ENCODE data around the gene CCDC13. TPM values are rescaled to one million over a fixed set of nuclear protein-coding genes. Genes with fewer than 3 reads are reported as not detected.

The CCDC13 gene
- total and polyA plus RNA-seq, 4 donors, result 2.7 to 15.0 (median 6.1) TPM

DNA sequence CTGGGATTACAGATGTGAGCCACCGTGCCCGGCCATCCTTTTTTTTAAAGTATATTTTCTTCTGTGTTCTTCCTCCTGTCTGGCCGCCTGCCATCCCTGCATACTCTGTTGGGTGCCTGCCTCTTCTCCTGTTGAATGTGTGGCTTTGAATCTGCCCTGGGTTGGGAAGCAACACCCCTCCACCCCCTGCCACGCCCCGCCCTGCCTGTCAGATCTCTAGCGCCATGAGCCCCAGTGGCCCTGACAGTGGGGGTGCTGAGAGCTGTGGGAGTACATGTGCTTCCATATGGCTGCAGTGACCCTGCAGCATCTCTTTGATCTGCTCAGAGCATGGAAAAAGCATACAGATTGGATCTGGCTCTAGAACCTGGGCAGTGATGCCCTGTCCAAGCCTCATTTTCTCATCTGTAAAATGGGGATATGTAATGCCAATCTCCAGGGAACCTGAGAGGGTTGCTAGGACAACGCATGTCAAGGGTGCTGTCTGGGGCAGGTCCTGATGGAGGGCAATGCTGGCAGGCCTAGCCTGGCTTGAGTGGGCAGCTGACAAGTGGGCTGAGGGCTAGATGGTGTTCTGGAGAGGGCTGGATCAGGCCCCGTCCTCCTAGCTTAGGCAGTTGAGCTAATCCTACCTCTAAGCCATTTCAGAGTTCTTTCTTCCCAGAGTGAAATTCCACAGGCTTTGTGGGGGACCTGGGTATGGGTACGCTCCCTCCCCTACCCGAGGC is 23.9 kb downstream of the CCDC13 start:
- H3K27me3 ChIP-seq (ENCODE audit: control insufficient read depth, insufficient read depth, low read length), result no peaks in the 10 kb centered on the region
- 96% methylated on average over 4 of the region's 10 CpGs for WGBS (ENCODE audit: insufficient coverage)
- no peaks in the 10 kb centered on the region for H3K9me3 ChIP-seq (ENCODE audit: control insufficient read depth, insufficient read depth, low read length)
- no peak overlapping the region for H3K27ac ChIP-seq (ENCODE audit: low read depth, low read length)
- peaks cover 11% of the 10 kb centered on the region for H3K36me3 ChIP-seq (ENCODE audit: control insufficient read depth, insufficient read depth, low read length)
- H3K4me3 ChIP-seq (ENCODE audit: low read depth, low read length), result no peak overlapping the region
- H3K4me1 ChIP-seq (ENCODE audit: control insufficient read depth, insufficient read depth, low read length), result peaks cover 49% of the 10 kb centered on the region
- DNase-seq (ENCODE audit: low read depth in 4 of 6, low spot score in 6 of 6), result no peak

DNA sequence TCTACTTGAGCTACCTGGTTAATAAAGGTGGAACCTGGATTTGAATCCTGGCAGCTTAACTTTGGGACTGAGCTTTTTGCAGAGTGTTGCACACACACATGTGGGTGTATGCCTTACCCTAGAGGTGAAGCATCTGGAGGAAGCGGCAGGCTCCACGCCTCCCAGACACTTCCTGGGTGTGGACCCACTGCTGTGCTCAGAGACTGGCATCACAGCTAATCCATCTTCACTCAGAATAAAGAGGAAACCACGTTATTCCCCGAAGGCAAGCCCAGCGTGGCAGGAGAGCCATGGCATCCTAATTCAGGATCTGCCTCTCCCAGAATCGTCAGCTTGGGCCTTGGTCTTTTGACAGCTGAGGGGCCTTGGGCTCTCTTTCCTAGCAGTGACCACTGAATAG is 25.5 kb downstream of the CCDC13 start:
- H3K27ac ChIP-seq (ENCODE audit: low read depth, low read length), result no peak overlapping the region
- peaks cover 11% of the 10 kb centered on the region for H3K36me3 ChIP-seq (ENCODE audit: control insufficient read depth, insufficient read depth, low read length)
- WGBS (ENCODE audit: insufficient coverage), result 74% methylated on average over 6 of the region's 6 CpGs
- peaks cover 52% of the 10 kb centered on the region for H3K4me1 ChIP-seq (ENCODE audit: control insufficient read depth, insufficient read depth, low read length)
- no peak for DNase-seq (ENCODE audit: low read depth in 4 of 6, low spot score in 6 of 6)
- H3K9me3 ChIP-seq (ENCODE audit: control insufficient read depth, insufficient read depth, low read length), result no peaks in the 10 kb centered on the region
- H3K4me3 ChIP-seq (ENCODE audit: low read depth, low read length), result no peak overlapping the region
- H3K27me3 ChIP-seq (ENCODE audit: control insufficient read depth, insufficient read depth, low read length), result no peaks in the 10 kb centered on the region

DNA sequence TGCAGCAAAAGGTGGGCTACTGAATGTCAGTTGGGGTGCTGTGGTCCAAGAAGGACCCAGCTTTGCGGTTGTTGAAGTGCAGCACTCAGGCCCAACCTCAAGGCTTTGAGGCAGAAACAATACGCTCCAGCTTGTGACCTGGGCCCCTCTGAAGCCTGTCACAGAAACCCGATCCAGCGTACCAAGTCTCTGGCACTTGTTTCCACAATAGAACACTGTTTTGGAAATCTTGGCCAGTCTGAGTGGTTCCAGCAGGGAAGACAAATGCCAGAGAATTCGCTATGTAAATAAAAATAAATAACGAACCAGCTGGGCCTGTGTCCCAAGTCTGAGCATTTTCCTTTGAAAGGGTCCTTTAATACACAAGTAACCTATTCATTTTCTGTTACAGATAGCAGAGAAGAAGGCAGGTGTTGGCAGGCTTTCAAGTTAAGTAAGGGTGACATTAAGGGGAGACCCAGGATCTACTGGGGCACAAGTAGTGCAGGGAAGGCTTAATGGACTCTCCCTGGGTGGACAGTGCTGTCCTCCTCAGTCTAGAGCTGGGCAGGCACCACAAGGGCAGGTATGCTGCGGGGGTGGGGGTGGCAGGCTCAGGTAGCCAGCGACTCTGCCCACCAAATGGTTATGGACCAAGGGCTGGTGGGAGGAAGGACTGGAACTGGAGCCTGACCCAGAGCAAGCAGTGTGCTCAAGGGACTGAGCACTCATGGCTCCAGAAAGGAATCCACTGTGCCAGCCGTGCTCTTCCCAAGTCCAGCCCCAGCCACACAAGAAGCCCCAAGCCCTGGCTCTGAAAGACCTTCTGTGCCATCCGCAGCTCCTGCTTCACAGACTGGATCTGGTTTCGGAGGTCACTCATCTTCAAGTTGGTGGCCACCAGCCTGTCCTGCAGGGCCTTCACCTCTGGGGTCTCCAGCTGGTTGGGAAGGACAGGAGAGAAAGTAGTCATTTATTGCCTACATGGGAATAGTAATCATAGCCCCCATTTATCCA is 26.3 kb downstream of the CCDC13 start:
- peaks cover 50% of the 10 kb centered on the region for H3K4me1 ChIP-seq (ENCODE audit: control insufficient read depth, insufficient read depth, low read length)
- H3K27ac ChIP-seq (ENCODE audit: low read depth, low read length), result peak overlapping the region; percentile 76
- 60% methylated on average over 7 of the region's 11 CpGs for WGBS (ENCODE audit: insufficient coverage)
- peaks cover 7% of the 10 kb centered on the region for H3K36me3 ChIP-seq (ENCODE audit: control insufficient read depth, insufficient read depth, low read length)
- H3K27me3 ChIP-seq (ENCODE audit: control insufficient read depth, insufficient read depth, low read length), result no peaks in the 10 kb centered on the region
- H3K9me3 ChIP-seq (ENCODE audit: control insufficient read depth, insufficient read depth, low read length), result no peaks in the 10 kb centered on the region
- DNase-seq (ENCODE audit: low read depth in 4 of 6, low spot score in 6 of 6), result peak in 2 of 6 donors; percentile 70 to 87
- no peak overlapping the region for H3K4me3 ChIP-seq (ENCODE audit: low read depth, low read length)

DNA sequence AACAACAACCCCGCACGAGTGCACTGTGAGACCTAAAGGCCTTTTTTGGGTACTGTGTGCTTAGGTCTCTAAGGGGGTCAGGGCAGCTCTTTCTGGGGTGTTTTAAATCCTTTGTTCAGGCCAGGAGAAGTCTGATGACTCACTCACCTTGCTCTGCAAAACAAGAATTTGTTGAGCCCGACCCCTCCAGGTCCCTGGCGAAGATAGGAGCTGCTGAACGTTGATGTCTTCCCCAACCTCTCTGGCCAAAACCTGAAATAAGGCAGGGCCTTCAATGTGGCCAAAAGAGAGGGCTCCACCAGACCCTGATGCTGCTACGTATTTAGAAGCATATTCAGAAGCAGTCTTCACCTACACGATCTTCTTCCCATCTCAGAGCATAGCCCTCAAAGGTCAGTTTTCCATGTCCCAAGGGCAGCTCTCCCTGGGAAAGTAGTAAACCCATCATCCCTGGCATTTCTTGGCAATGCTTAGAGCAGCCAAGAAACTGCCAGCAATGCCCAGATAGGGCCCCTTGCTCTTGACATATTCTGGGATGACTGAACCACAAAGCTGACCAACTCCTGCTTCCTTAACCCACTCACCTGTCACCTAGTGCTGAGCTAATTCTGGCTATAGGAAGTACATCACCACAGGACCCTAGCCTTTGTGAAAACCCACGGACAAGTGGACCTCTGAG is 27.1 kb downstream of the CCDC13 start:
- H3K27ac ChIP-seq (ENCODE audit: low read depth, low read length), result peak overlapping the region; percentile 76
- DNase-seq (ENCODE audit: low read depth in 4 of 6, low spot score in 6 of 6), result no peak
- peaks cover 3% of the 10 kb centered on the region for H3K36me3 ChIP-seq (ENCODE audit: control insufficient read depth, insufficient read depth, low read length)
- 72% methylated on average over 6 of the region's 8 CpGs for WGBS (ENCODE audit: insufficient coverage)
- no peaks in the 10 kb centered on the region for H3K9me3 ChIP-seq (ENCODE audit: control insufficient read depth, insufficient read depth, low read length)
- H3K4me1 ChIP-seq (ENCODE audit: control insufficient read depth, insufficient read depth, low read length), result peaks cover 45% of the 10 kb centered on the region
- no peaks in the 10 kb centered on the region for H3K27me3 ChIP-seq (ENCODE audit: control insufficient read depth, insufficient read depth, low read length)
- H3K4me3 ChIP-seq (ENCODE audit: low read depth, low read length), result no peak overlapping the region

DNA sequence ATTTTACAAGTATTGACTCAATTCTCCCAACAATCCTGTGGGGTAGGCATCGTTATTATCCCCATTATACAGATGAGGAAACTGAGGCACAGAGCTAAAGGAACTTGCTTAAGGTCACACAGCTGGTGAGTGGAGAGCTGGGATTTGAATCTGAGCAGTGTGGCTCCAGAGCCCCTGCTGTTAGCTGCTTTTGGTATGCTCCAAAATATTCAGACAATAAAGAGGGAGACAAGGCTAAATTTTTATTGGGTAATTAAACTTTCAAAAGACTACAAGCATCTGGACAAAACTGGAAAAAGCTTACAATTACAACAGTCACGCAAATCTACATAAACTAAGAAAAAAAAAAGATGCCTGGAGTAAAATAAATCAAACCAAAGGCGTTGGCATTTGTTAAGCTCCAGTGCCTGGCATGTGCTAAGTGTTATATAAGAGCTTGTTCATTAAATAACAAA is 27.7 kb downstream of the CCDC13 start:
- H3K36me3 ChIP-seq (ENCODE audit: control insufficient read depth, insufficient read depth, low read length), result peaks cover 3% of the 10 kb centered on the region
- DNase-seq (ENCODE audit: low read depth in 4 of 6, low spot score in 6 of 6), result no peak
- no CpG with 5 or more reads among the region's 3 CpGs for WGBS (ENCODE audit: insufficient coverage)
- H3K4me3 ChIP-seq (ENCODE audit: low read depth, low read length), result no peak overlapping the region
- no peaks in the 10 kb centered on the region for H3K9me3 ChIP-seq (ENCODE audit: control insufficient read depth, insufficient read depth, low read length)
- H3K4me1 ChIP-seq (ENCODE audit: control insufficient read depth, insufficient read depth, low read length), result peaks cover 44% of the 10 kb centered on the region
- H3K27me3 ChIP-seq (ENCODE audit: control insufficient read depth, insufficient read depth, low read length), result no peaks in the 10 kb centered on the region
- H3K27ac ChIP-seq (ENCODE audit: low read depth, low read length), result peak overlapping the region; percentile 76

DNA sequence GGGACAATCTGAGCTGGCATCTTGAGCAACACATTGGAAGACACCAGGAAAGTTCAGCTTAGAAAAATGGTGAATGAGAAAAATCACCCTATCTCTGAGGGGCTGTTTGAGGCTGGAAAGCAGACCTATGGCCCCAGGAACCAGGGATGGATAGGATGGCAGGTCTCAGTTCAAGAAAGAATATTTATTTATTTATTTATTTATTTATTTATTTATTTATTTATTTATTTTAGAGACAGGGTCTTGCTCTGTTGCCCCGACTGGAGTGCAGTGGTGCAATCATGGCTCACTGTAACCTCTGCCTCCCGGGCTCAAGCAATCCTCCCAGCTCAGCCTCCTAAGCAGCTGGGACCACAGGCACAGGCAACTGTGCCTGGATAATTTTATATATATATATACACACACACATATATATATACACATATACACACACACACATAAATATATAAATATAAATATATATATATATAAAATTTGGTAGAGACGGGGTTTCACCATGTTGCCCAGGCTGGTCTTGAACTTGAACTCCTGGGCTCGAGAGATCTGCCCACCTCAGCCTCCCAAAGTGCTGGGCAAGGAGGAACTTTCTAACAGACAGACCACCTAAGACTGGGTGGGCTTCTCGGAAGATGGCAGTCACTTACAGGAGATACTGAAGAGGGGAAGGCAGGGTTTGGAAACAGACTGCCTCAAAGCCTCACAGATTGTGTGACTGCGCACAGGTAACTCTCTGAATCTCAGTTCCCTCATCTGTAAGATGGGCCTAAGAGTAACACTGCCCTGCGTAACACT is 29.7 kb downstream of the CCDC13 start:
- Histone ChIP-seq H3K27me3 (ENCODE audit: control insufficient read depth, insufficient read depth, low read length) (no peaks in the 10 kb centered on the region), H3K27ac (ENCODE audit: low read depth, low read length) (no peak overlapping the region), H3K9me3 (ENCODE audit: control insufficient read depth, insufficient read depth, low read length) (no peaks in the 10 kb centered on the region), H3K4me1 (ENCODE audit: control insufficient read depth, insufficient read depth, low read length) (peaks cover 37% of the 10 kb centered on the region), H3K4me3 (ENCODE audit: low read depth, low read length) (no peak overlapping the region), H3K36me3 (ENCODE audit: control insufficient read depth, insufficient read depth, low read length) (peaks cover 4% of the 10 kb centered on the region)
- 86% methylated on average over 1 of the region's 7 CpGs for WGBS (ENCODE audit: insufficient coverage)
- DNase-seq (ENCODE audit: low read depth in 4 of 6, low spot score in 6 of 6), result no peak

DNA sequence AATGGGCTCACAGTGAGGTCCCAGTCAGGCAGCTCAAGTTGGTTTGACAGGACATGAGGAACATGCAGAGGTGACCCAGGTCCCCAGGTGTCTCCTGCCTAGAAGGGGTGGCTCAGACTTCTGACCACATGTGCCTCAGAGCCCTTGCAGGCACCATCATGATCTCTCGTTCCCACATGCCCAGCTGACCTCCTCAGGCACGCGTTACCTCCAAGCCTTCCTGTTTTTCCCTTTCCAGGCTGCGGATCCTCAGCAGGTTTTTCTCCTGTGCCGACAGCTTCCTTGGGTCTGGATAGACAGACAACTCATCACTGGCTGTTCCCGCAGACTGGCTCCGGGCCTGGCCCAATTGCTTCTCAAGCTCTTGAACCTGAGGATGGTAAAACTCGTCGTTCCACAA is 30.4 kb downstream of the CCDC13 start:
- WGBS (ENCODE audit: insufficient coverage), result 98% methylated on average over 6 of the region's 9 CpGs
- peaks cover 4% of the 10 kb centered on the region for H3K36me3 ChIP-seq (ENCODE audit: control insufficient read depth, insufficient read depth, low read length)
- H3K4me1 ChIP-seq (ENCODE audit: control insufficient read depth, insufficient read depth, low read length), result peaks cover 35% of the 10 kb centered on the region
- H3K4me3 ChIP-seq (ENCODE audit: low read depth, low read length), result no peak overlapping the region
- H3K9me3 ChIP-seq (ENCODE audit: control insufficient read depth, insufficient read depth, low read length), result no peaks in the 10 kb centered on the region
- H3K27ac ChIP-seq (ENCODE audit: low read depth, low read length), result no peak overlapping the region
- H3K27me3 ChIP-seq (ENCODE audit: control insufficient read depth, insufficient read depth, low read length), result no peaks in the 10 kb centered on the region
- DNase-seq (ENCODE audit: low read depth in 4 of 6, low spot score in 6 of 6), result no peak

DNA sequence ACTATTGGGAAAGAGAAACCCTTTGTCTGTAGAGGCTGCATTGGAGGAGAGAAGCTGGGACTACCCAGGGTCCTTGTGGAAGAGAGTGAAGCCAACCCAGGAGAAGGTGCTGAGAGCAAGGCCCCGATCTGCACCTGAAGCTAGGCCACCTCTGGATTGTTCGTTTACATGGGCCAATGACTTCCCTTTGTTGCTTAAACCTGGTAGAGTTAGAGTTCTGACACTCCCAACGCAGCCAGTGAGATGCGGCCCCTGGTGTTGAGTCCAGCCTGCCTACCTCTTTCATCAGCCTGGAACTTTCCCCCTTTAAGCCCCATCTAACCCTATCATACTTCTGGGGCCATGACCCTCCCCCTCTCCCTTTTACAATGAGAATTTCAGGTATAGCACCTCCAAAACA is 30.8 kb downstream of the CCDC13 start:
- WGBS (ENCODE audit: insufficient coverage), result 83% methylated on average over 4 of the region's 4 CpGs

DNA sequence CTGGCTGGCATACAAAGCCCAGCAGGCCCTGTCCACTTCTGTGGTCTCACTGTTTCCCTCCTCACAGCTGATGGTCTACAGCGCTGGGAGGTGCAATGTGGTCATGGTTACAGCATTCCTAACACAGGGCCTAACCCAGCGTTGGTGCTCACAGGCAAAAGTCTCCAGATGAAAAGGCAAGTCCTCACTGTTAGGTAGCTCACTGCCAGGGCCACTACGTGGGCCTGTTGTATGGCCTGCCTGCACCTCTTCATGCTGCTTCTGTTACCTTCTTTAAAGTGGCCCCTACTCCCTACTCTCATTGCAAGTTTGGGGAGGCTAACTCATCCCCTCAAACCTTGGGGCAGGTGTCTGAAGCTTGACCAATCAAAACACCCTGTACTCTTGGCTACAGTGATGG is 31.3 kb downstream of the CCDC13 start:
- H3K4me1 ChIP-seq (ENCODE audit: control insufficient read depth, insufficient read depth, low read length), result peaks cover 30% of the 10 kb centered on the region
- no peak overlapping the region for H3K27ac ChIP-seq (ENCODE audit: low read depth, low read length)
- no peaks in the 10 kb centered on the region for H3K9me3 ChIP-seq (ENCODE audit: control insufficient read depth, insufficient read depth, low read length)
- DNase-seq (ENCODE audit: low read depth in 4 of 6, low spot score in 6 of 6), result no peak
- no peaks in the 10 kb centered on the region for H3K27me3 ChIP-seq (ENCODE audit: control insufficient read depth, insufficient read depth, low read length)
- H3K36me3 ChIP-seq (ENCODE audit: control insufficient read depth, insufficient read depth, low read length), result peaks cover 4% of the 10 kb centered on the region
- WGBS (ENCODE audit: insufficient coverage), result 92% methylated on average over 3 of the region's 3 CpGs
- H3K4me3 ChIP-seq (ENCODE audit: low read depth, low read length), result no peak overlapping the region

More for the DNA sequence above, 30.8 kb downstream of the CCDC13 start:
- Histone ChIP-seq H3K27me3 (ENCODE audit: control insufficient read depth, insufficient read depth, low read length) (no peaks in the 10 kb centered on the region), H3K36me3 (ENCODE audit: control insufficient read depth, insufficient read depth, low read length) (peaks cover 4% of the 10 kb centered on the region), H3K27ac (ENCODE audit: low read depth, low read length) (no peak overlapping the region), H3K4me3 (ENCODE audit: low read depth, low read length) (no peak overlapping the region), H3K9me3 (ENCODE audit: control insufficient read depth, insufficient read depth, low read length) (no peaks in the 10 kb centered on the region), H3K4me1 (ENCODE audit: control insufficient read depth, insufficient read depth, low read length) (peaks cover 35% of the 10 kb centered on the region)
- DNase-seq (ENCODE audit: low read depth in 4 of 6, low spot score in 6 of 6), result no peak
